Cardiac fibroblast (primary cell): Measurements from ENCODE around the gene BCDIN3D.

Experiments used
- DNase-seq, 2 donors: peaks; one replicate each; pipeline versions ENCODE4 v3.0.0 to v3.0.0-alpha.2; 2010; ENCODE audit warnings: low read depth in 2 of 2
- H3K4me3 ChIP-seq, 2 donors: replicated peaks in 1 of 2; 1 replicate in 1 of 2; 2 replicates in 1 of 2; pipeline ENCODE4 v1.5.1; 2011; ENCODE audit warnings: low read depth in 2 of 2, low read length in 2 of 2, mild to moderate bottlenecking in 2 of 2, moderate library complexity in 1 of 2
- TF ChIP-seq, protein P1 (sequence below): IDR thresholded peaks from one replicate; pipeline ENCODE4 v1.5.1; 2011; ENCODE audit warnings: low read depth, mild to moderate bottlenecking, low read length, inconsistent platforms

BCDIN3D gene

DNA sequence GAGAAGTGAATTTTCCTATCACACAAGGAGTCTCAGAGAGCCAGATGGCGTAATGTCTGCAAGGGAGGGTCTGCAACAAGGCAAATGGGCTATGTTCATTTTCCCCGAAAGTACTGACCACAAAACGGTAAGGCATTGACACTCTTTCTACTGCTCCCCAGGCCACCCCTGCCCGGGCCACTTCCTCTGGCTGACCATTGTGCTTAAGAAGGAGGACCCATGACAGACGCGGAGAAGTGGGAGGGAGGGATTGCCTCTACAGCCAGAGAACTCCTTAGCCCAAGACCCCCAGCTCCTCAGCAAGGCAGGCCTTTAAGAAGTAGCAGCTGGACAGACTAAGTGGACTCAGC lies 15.9 kb downstream of the BCDIN3D start:
- peak overlapping the region; percentile 82 to 92 for H3K4me3 ChIP-seq
- TF ChIP-seq, protein P1, sequence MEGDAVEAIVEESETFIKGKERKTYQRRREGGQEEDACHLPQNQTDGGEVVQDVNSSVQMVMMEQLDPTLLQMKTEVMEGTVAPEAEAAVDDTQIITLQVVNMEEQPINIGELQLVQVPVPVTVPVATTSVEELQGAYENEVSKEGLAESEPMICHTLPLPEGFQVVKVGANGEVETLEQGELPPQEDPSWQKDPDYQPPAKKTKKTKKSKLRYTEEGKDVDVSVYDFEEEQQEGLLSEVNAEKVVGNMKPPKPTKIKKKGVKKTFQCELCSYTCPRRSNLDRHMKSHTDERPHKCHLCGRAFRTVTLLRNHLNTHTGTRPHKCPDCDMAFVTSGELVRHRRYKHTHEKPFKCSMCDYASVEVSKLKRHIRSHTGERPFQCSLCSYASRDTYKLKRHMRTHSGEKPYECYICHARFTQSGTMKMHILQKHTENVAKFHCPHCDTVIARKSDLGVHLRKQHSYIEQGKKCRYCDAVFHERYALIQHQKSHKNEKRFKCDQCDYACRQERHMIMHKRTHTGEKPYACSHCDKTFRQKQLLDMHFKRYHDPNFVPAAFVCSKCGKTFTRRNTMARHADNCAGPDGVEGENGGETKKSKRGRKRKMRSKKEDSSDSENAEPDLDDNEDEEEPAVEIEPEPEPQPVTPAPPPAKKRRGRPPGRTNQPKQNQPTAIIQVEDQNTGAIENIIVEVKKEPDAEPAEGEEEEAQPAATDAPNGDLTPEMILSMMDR = no peak

DNA sequence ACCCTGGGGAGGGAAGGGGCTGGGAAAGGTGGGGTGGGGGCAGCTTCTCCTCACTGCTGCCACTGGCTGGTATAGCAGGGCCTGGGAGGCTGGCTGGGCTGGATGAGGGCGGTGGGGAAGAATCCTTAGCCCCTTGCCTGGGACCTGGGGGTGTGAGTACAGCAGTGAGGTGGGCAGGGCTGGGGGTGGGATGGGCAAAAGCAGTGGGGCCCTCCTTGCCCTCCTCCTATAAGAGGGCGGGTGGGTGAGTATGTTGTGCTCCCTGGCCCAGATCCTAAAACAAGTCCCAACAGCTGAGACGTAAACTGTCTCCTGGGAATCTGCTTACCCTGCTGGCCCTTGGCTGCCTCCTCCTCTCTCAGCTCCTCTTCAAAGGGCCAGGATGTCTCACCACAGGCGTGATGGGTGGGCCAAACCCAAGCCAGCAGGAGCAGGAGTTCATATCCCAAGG lies 16.9 kb downstream of the BCDIN3D start:
- peak; percentile 59 to 74 for DNase-seq
- TF ChIP-seq, protein P1 = no peak
- H3K4me3 ChIP-seq = peak overlapping the region in 1 of 2 donors; percentile 24

More for the DNA sequence above, 15.9 kb downstream of the BCDIN3D start:
- DNase-seq = no peak

DNA sequence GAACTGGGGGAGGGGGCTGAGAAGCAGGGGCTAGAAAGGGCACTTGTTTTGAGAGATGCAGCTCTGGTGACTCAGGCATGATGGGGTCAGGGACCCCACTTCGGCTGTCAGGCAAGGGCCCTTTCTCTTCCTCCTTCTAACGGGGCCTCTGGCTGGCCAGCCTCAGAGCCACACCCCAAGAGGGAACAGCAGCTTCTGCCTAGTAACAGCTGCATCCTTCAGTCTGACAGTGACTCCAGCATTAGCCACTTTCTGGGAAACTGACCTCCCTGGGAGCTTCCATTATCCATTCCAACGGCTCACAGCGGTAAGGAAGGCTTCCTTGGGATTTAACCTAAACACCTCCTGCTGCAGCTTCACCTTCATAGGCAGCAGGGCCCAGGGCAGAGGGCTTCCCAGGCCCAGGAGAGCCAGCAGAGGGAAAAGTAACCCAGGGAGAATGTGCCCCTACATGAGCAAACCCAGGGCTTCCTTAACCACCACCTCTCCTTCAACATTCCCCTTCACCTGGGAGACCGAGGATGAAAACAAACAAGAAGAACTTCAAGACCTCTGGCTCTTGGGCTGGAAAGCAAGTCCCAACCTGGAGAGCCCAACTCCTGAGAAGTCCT lies 17.4 kb downstream of the BCDIN3D start:
- H3K4me3 ChIP-seq = peak overlapping the region in 1 of 2 donors; percentile 26
- DNase-seq = peak; percentile 56 to 67
- TF ChIP-seq, protein P1 = no peak

DNA sequence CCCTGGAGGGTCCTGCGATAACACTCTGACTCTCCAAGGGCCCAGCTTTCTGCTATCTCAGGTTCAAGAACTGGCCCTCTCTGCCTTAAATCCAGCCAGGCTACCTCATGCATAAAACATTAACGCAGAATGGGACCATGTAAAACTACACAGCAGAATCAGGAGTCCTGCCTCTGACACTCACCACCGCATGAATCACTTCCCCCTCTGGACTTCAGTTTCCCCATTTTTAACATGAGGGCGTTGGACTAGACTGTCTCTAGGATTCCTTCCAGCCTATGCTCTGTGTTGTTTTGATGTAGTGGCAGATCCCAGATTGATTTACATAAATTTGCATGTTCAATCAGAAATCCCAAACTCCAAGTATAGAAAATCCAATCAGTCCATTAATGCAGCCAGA lies 18.0 kb downstream of the BCDIN3D start:
- TF ChIP-seq, protein P1 = no peak
- peak overlapping the region in 1 of 2 donors; percentile 26 for H3K4me3 ChIP-seq
- DNase-seq = peak; percentile 58 to 82

DNA sequence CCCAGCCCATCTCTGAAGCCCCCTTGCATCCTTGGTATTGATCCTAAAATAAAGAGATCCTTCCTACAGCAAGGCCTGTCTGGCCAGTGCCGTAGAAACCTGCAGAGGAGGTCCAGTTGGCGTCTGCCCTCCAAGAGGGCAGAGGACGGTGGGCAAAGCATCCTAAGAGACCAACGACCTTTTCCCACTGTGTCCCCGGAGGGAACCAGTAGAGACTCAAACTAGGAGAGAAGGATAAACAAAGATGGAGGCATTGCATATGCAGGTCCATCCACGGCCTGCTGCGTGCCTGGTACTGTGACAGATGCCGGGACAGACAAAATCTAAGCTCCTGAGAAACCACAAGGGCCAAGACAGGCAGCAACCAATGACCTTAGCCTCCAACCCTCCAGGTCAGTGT lies 18.5 kb downstream of the BCDIN3D start:
- no peak overlapping the region for H3K4me3 ChIP-seq

DNA sequence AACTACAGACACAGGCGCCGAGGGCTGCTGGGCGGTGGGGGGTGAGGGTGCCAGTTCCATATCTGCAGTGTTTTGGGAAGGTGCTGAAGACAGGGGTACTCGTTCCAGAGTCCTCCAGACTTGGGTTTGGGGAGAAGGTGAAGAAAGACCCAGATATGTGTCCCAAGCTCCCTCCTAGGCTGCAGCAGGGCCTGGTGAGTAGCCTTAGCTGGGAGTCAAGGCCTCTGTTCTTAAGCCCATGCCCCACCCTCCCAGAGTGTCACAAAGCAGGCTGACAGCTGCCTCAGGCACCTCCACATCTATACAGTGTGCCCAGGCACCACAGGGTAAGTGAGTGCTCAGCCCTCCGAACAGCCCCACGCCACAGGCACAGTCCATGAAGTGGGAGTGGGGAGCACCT lies 19.0 kb downstream of the BCDIN3D start:
- H3K4me3 ChIP-seq = no peak overlapping the region
- TF ChIP-seq, protein P1 = no peak
- DNase-seq = no peak

More for the DNA sequence above, 18.5 kb downstream of the BCDIN3D start:
- TF ChIP-seq, protein P1 = no peak
- DNase-seq = no peak

DNA sequence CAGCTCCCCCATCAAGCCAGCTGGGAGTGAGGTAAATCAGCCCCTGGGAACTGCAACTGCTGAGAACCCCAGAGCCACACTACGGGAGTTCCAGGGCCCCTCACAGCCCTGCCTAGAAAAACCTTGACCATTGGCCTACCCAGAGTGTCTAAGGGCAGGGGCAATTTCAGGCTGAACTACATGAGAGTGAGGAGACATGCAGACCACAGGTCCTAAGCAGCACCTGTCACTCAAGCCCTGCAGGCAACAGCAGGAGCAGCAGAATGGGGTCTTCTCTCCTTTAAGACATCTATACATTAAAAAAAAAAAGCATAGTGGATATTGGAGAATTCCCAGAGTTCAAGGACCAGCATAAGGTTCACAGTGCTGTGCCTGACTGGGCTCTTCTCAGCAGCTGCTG lies 19.6 kb downstream of the BCDIN3D start:
- TF ChIP-seq, protein P1 = no peak
- no peak overlapping the region for H3K4me3 ChIP-seq
- no peak for DNase-seq
